Middle frontal gyrus (tissue), 1 donor: ENCODE measurements around the gene CDC45.

ENCODE experiments used
- DNase-seq: peaks from one replicate; pipeline ENCODE4 v3.0.0-alpha.2; 2015; ENCODE audit warnings: low spot score; ENCODE audit errors: extremely low spot score

The CDC45 gene

GRCh38 chr22:19448076-19448607 lies 31.6 kb upstream of the CDC45 start:
- DNase-seq = no peak

- no peak for DNase-seq
These were observed 30.8 kb upstream of the CDC45 start for GRCh38 chr22:19448739-19449421.

- no peak for DNase-seq
These were observed 30.3 kb upstream of the CDC45 start for GRCh38 chr22:19449422-19449767.

GRCh38 chr22:19450363-19451175 lies 29.2 kb upstream of the CDC45 start:
- DNase-seq = no peak

GRCh38 chr22:19451570-19451969 lies 28.1 kb upstream of the CDC45 start:
- no peak for DNase-seq

GRCh38 chr22:19453718-19454117 lies 26.0 kb upstream of the CDC45 start:
- no peak for DNase-seq

GRCh38 chr22:19454156-19454555 lies 25.6 kb upstream of the CDC45 start:
- no peak for DNase-seq

- no peak for DNase-seq
These were observed 24.7 kb upstream of the CDC45 start for GRCh38 chr22:19455033-19455432.

- DNase-seq = no peak
These were observed 23.9 kb upstream of the CDC45 start for GRCh38 chr22:19455585-19456370.

- no peak for DNase-seq
These were observed 23.2 kb upstream of the CDC45 start for GRCh38 chr22:19456541-19456940.

GRCh38 chr22:19457828-19458428 lies 21.8 kb upstream of the CDC45 start:
- DNase-seq = no peak

- DNase-seq = no peak
These were observed 19.7 kb upstream of the CDC45 start for GRCh38 chr22:19460036-19460435.

- no peak for DNase-seq
These were observed 18.2 kb upstream of the CDC45 start for GRCh38 chr22:19461506-19461905.

GRCh38 chr22:19463008-19463407 lies 16.7 kb upstream of the CDC45 start:
- DNase-seq = no peak

- no peak for DNase-seq
These were observed 15.9 kb upstream of the CDC45 start for GRCh38 chr22:19463491-19464469.

GRCh38 chr22:19464546-19464945 lies 15.2 kb upstream of the CDC45 start:
- no peak for DNase-seq

GRCh38 chr22:19464975-19465374 lies 14.7 kb upstream of the CDC45 start:
- no peak for DNase-seq

GRCh38 chr22:19466126-19466716 lies 13.5 kb upstream of the CDC45 start:
- DNase-seq = no peak

- no peak for DNase-seq
These were observed 12.6 kb upstream of the CDC45 start for GRCh38 chr22:19466848-19467752.
